Stimulated activated CD4-positive, alpha-beta T cell treated with anti-CD3 and anti-CD28 coated beads, TNF-alpha, amount 100 ng/mL, for 4 hours (primary cell): ENCODE results near the gene XPA.

Experiments used
- DNase-seq, 3 experiments: peaks; one replicate each; pipeline ENCODE4 v3.0.0-alpha.2; 2020; ENCODE audit warnings: low read depth in 3 of 3

The XPA gene

GRCh38 chr9:97651646-97652045 lies 45.5 kb downstream of the XPA start:
- DNase-seq: no peak

GRCh38 chr9:97647996-97648395 lies 49.1 kb downstream of the XPA start:
- DNase-seq: no peak

- DNase-seq: no peak
Observed at GRCh38 chr9:97645720-97646119, 51.4 kb downstream of the XPA start.

GRCh38 chr9:97640325-97640724 lies 56.8 kb downstream of the XPA start:
- DNase-seq: no peak

- no peak for DNase-seq
Observed at GRCh38 chr9:97638666-97639065, 58.5 kb downstream of the XPA start.

- no peak for DNase-seq
Observed at GRCh38 chr9:97636903-97637302, 60.2 kb downstream of the XPA start.

- no peak for DNase-seq
Observed at GRCh38 chr9:97635026-97635425, 62.1 kb downstream of the XPA start.

- no peak for DNase-seq
Observed at GRCh38 chr9:97633859-97634490, 63.2 kb downstream of the XPA start.

- DNase-seq: peak; percentile 84 to 89 (median 88)
Observed at GRCh38 chr9:97632985-97633858, 63.9 kb downstream of the XPA start, which contains the start of the genes NCBP1 and TSTD2. NCBP1 (plus strand) TSS chr9:97633821; CDS start chr9:97633882, 61 bp downstream. TSTD2 (minus strand) TSS chr9:97633368; CDS start chr9:97627562, 5,806 bp downstream.

GRCh38 chr9:97632248-97632984 lies 64.7 kb downstream of the XPA start:
- no peak for DNase-seq

GRCh38 chr9:97630591-97630990 lies 66.5 kb downstream of the XPA start:
- DNase-seq: no peak

- DNase-seq: no peak
Observed at GRCh38 chr9:97629156-97629555, 68.0 kb downstream of the XPA start.

- no peak for DNase-seq
Observed at GRCh38 chr9:97628668-97629067, 68.5 kb downstream of the XPA start.

GRCh38 chr9:97627624-97628023 lies 69.5 kb downstream of the XPA start:
- no peak for DNase-seq

GRCh38 chr9:97625620-97626019 lies 71.5 kb downstream of the XPA start:
- DNase-seq: no peak
